Caco-2 (cell line): ENCODE measurements around the gene ACE. TPM values are rescaled to one million over a fixed set of nuclear protein-coding genes. Genes with fewer than 3 reads are reported as not detected.

Source experiments
- BruUV-seq: library from RNA; stranded (reverse); fragments of 400-500 nt; replicated peaks from 2 replicates; lab custom pipeline; 2021; lab: Mats Ljungman, UMichigan
- CTCF ChIA-PET: fragments of 300-600 bp; sonication (Branson Sonifier 250); formaldehyde crosslinking; loops from one replicate; lab custom pipeline; 2022; ENCODE audit warnings: antibody characterized with exemption; lab: Charles Lee
- POLR2A ChIA-PET: fragments of 300-600 bp; sonication (Branson Sonifier 250); formaldehyde crosslinking; loops from one replicate; lab custom pipeline; 2022; ENCODE audit warnings: antibody characterized with exemption; lab: Charles Lee
- DNase-seq, 2 experiments: peaks; one replicate each; pipeline versions ENCODE4 v3.0.0 to v3.0.0-alpha.2; 2020 to 2022
- H3K27me3 ChIP-seq: replicated peaks from 2 replicates; pipeline ENCODE4 v1.6.0; 2011; ENCODE audit warnings: low read length; ENCODE audit not compliant: control insufficient read depth, insufficient read depth
- H3K36me3 ChIP-seq: 2 replicates; pipeline ENCODE4 v1.5.1; 2011; ENCODE audit warnings: low read length; ENCODE audit not compliant: control insufficient read depth, insufficient read depth
- H3K4me1 ChIP-seq: fragments of 250-450 bp; sonication (Bioruptor Pico); 2 replicates; pipeline ENCODE4 v1.5.1; 2020; ENCODE audit warnings: mild to moderate bottlenecking
- H3K4me3 ChIP-seq: 2 replicates; pipeline ENCODE4 v1.5.1; 2011; ENCODE audit warnings: low read depth, mild to moderate bottlenecking, control low read depth, low read length
- H3K9me3 ChIP-seq: fragments of 250-450 bp; sonication (Bioruptor Pico); 2 replicates; pipeline ENCODE4 v1.5.1; 2020; ENCODE audit warnings: mild to moderate bottlenecking, moderate library complexity
- H3K27ac Mint-ChIP-seq: one replicate; pipeline ENCODE4 v1.8.0; 2022; ENCODE audit warnings: mixed read lengths; ENCODE audit not compliant: unreplicated experiment
- H3K27me3 Mint-ChIP-seq: one replicate; pipeline ENCODE4 v1.8.0; 2022; ENCODE audit warnings: mixed read lengths; ENCODE audit not compliant: insufficient read depth, unreplicated experiment
- H3K36me3 Mint-ChIP-seq: one replicate; pipeline ENCODE4 v1.8.0; 2022; ENCODE audit warnings: mild to moderate bottlenecking, mixed read lengths; ENCODE audit not compliant: insufficient read depth, unreplicated experiment
- H3K4me1 Mint-ChIP-seq: one replicate; pipeline ENCODE4 v1.8.0; 2022; ENCODE audit warnings: low read depth, mixed read lengths; ENCODE audit not compliant: unreplicated experiment
- H3K4me3 Mint-ChIP-seq: one replicate; pipeline ENCODE4 v1.8.0; 2022; ENCODE audit warnings: mild to moderate bottlenecking, moderate library complexity, mixed read lengths; ENCODE audit not compliant: unreplicated experiment
- H3K9me3 Mint-ChIP-seq: one replicate; pipeline ENCODE4 v1.8.0; 2022; ENCODE audit warnings: mixed read lengths; ENCODE audit not compliant: unreplicated experiment
- CTCF ChIP-seq, 2 experiments: fragments of 200-600 bp in 1 of 2; IDR thresholded peaks; 1 replicate in 1 of 2; 2 replicates in 1 of 2; pipeline versions ENCODE4 v1.5.1 to v1.8.0; 2011 to 2022; ENCODE audit warnings: antibody characterized with exemption in 1 of 2, control low read depth in 1 of 2, inconsistent platforms in 1 of 2, low read depth in 1 of 2, low read length in 1 of 2, mild to moderate bottlenecking in 1 of 2, moderate library complexity in 1 of 2; ENCODE audit not compliant: insufficient read depth in 1 of 2, severe bottlenecking in 1 of 2, unreplicated experiment in 1 of 2
- intact Hi-C: fragments of 100-400 bp; cut with micrococcal nuclease; formaldehyde crosslinking; loops from one replicate; pipeline ENCODE4 v1.10.0; 2022; ENCODE audit not compliant: unreplicated experiment
- total RNA-seq: library from RNA; stranded (reverse); gene quantifications from 2 replicates; pipeline ENCODE4 v1.2.3, GENCODE V29; 2022

Gene ACE
- total RNA-seq, 1 experiment from 2014 or later: 3.4 TPM

DNA sequence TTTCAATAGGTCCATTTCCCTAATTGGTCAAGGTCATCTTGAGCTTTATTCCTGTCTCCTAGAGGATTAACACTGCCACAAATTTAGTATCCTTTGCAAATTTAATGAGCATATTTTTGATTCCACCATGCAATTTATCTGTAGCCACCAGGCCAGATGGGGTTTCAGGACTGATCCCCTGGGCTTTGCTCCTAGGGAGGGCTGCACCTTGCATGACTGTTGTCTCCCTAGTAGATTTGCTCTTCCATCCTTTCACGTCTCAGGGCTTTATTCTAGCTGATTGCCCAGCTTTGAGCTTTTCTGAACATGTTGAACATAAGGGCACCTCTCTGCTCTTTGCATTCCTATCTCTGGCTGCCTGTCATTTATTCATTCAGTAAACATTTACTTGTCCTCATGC is 38.6 kb downstream of the ACE start:
- CTCF ChIA-PET: no interaction called here
- Histone ChIP-seq H3K36me3 (no peaks in the 10 kb centered on the region), H3K4me3 (no peak overlapping the region), H3K27me3 (no peaks in the 10 kb centered on the region), H3K4me1 (no peaks in the 10 kb centered on the region), H3K9me3 (no peaks in the 10 kb centered on the region)
- Mint-ChIP-seq H3K27me3 (peaks cover 6% of the 10 kb centered on the region), H3K27ac (no peak overlapping the region), H3K36me3 (no peaks in the 10 kb centered on the region), H3K4me1 (no peaks in the 10 kb centered on the region), H3K4me3 (no peak overlapping the region), H3K9me3 (no peaks in the 10 kb centered on the region)
- POLR2A ChIA-PET: no interaction called here
- intact Hi-C loops: no loop called here
- no peak for DNase-seq
- no TSS peak for BruUV-seq
- TF ChIP-seq CTCF (IDR thresholded peaks at IDR 0.05; ENCODE audit: insufficient read depth in 1 of 2, low read depth in 1 of 2, low read length in 1 of 2, severe bottlenecking in 1 of 2, unreplicated experiment in 1 of 2): no peak

- DNase-seq: no peak
- H3K27ac Mint-ChIP-seq: no peak overlapping the region
- peaks cover 6% of the 10 kb centered on the region for H3K27me3 Mint-ChIP-seq
- intact Hi-C loops: no loop called here
- ChIA-PET CTCF (no interaction called here), POLR2A (no interaction called here)
- Histone ChIP-seq H3K9me3 (no peaks in the 10 kb centered on the region), H3K36me3 (no peaks in the 10 kb centered on the region), H3K4me1 (no peaks in the 10 kb centered on the region), H3K4me3 (no peak overlapping the region), H3K27me3 (no peaks in the 10 kb centered on the region)
- no peak for TF ChIP-seq CTCF (IDR thresholded peaks at IDR 0.05; ENCODE audit: insufficient read depth in 1 of 2, low read depth in 1 of 2, low read length in 1 of 2, severe bottlenecking in 1 of 2, unreplicated experiment in 1 of 2)
- H3K4me1 Mint-ChIP-seq: no peaks in the 10 kb centered on the region
- no peaks in the 10 kb centered on the region for H3K9me3 Mint-ChIP-seq
- H3K36me3 Mint-ChIP-seq: no peaks in the 10 kb centered on the region
- no TSS peak for BruUV-seq
- H3K4me3 Mint-ChIP-seq: no peak overlapping the region
Observed at GRCh38 chr17:63516910-63517824, 40.3 kb downstream of the ACE start.

DNA sequence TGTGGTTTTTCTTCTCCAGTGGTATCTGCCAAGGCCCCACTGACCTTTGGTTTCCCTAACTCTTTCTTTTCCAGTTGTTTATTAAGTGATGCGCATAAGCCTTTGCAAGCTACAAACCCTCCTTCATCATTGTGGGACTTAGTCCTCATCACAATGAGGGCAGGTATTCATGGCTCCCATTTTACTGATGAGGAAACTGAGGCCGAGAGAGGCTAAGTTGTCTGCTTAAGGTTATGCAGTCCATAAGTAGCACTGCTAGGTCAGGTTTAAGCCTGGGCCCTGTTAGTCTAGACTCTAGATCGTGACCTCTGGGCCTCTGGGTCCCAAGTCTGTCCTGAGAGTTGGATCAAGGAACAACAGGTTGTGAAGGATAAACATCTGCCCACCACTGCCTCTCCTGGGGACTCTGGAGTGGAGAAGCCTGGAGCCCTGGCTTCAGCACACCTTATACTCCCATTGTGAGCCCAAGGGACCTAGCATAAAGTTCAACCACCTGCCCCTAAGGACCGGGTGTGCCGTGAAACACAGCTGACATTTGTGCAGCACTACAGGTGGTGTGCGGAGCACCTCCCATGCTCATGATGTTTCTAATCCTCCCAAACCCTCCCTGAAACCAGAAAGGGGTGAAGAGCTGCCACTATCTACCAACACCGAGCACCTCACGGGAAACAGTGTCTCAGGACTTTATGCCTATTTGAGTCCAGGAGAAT is 41.1 kb downstream of the ACE start:
- Mint-ChIP-seq H3K4me3 (no peak overlapping the region), H3K36me3 (no peaks in the 10 kb centered on the region), H3K27ac (no peak overlapping the region), H3K9me3 (no peaks in the 10 kb centered on the region), H3K27me3 (peaks cover 4% of the 10 kb centered on the region), H3K4me1 (no peaks in the 10 kb centered on the region)
- Histone ChIP-seq H3K4me1 (no peaks in the 10 kb centered on the region), H3K9me3 (no peaks in the 10 kb centered on the region), H3K4me3 (no peak overlapping the region), H3K36me3 (no peaks in the 10 kb centered on the region), H3K27me3 (no peaks in the 10 kb centered on the region)
- no peak for DNase-seq
- ChIA-PET POLR2A (no interaction called here), CTCF (no interaction called here)
- intact Hi-C loops: no loop called here
- BruUV-seq: no TSS peak
- no peak for TF ChIP-seq CTCF (IDR thresholded peaks at IDR 0.05; ENCODE audit: insufficient read depth in 1 of 2, low read depth in 1 of 2, low read length in 1 of 2, severe bottlenecking in 1 of 2, unreplicated experiment in 1 of 2)
